SK-N-SH (cell line): ENCODE data around the gene TBXAS1. TPM values are rescaled to one million over a fixed set of nuclear protein-coding genes. Genes with fewer than 3 reads are reported as not detected.

ENCODE experiments used
- CTCF ChIA-PET: fragments of 300-600, 350-600 bp; formaldehyde crosslinking; extraction: SDS; loops from one replicate; lab custom pipeline; 2021; lab: Yijun Ruan, JAX
- POLR2A ChIA-PET: fragments of 350-600 bp; sonication (Branson Sonifier 250); formaldehyde crosslinking; extraction: SDS; loops from one replicate; lab custom pipeline; 2020; ENCODE audit warnings: antibody characterized with exemption, inconsistent platforms; lab: Yijun Ruan, JAX
- DNase-seq: peaks from one replicate; pipeline ENCODE4 v3.0.0; 2012
- H2AFZ ChIP-seq: fragments of 200-600 bp; sonication (generic); 2 replicates; pipeline ENCODE4 v1.8.1; 2016; ENCODE audit warnings: antibody characterized with exemption, mild to moderate bottlenecking, low read depth
- H3F3A ChIP-seq: fragments of 200-600 bp; sonication (generic); replicated peaks from 2 replicates; pipeline ENCODE3; 2016; ENCODE audit warnings: antibody characterized with exemption, mild to moderate bottlenecking; ENCODE audit not compliant: insufficient read depth
- H3K27ac ChIP-seq, 2 experiments: fragments of 200-500 bp in 1 of 2; fragments of 200-600 bp in 1 of 2; sonication (Bioruptor generic) in 1 of 2; sonication (generic), shearing (Covaris generic) in 1 of 2; 2 replicates each; pipeline versions ENCODE4 v1.5.1 to v1.6.1; 2014 to 2016; ENCODE audit warnings: low read depth in 2 of 2, inconsistent platforms in 1 of 2, low read length in 1 of 2, mild to moderate bottlenecking in 1 of 2, mixed read lengths in 1 of 2
- H3K27me3 ChIP-seq: fragments of 200-600 bp; sonication (generic), shearing (Covaris generic); 2 replicates; pipeline ENCODE4 v1.6.1; 2016; ENCODE audit warnings: mixed run types; ENCODE audit not compliant: insufficient read depth
- H3K36me3 ChIP-seq, 2 experiments: fragments of 200-500 bp in 1 of 2; fragments of 200-600 bp in 1 of 2; sonication (Bioruptor generic) in 1 of 2; sonication (generic) in 1 of 2; replicated peaks in 1 of 2; 2 replicates each; pipeline versions ENCODE3 to v1.5.1; 2014 to 2016; ENCODE audit warnings: low read length in 1 of 2, mild to moderate bottlenecking in 1 of 2; ENCODE audit not compliant: insufficient read depth in 2 of 2, control insufficient read depth in 1 of 2
- H3K4me1 ChIP-seq, 2 experiments: fragments of 200-500 bp in 1 of 2; fragments of 200-600 bp in 1 of 2; sonication (Bioruptor generic) in 1 of 2; sonication (generic), shearing (Covaris generic) in 1 of 2; 2 replicates each; pipeline versions ENCODE4 v1.5.1 to v1.6.1; 2014 to 2016; ENCODE audit warnings: low read depth in 1 of 2, low read length in 1 of 2, mixed run types in 1 of 2; ENCODE audit not compliant: insufficient read depth in 2 of 2, control insufficient read depth in 1 of 2
- H3K4me2 ChIP-seq: fragments of 200-600 bp; sonication (generic), shearing (Covaris generic); 2 replicates; pipeline ENCODE4 v1.6.1; 2017; ENCODE audit warnings: mixed run types
- H3K4me3 ChIP-seq, 2 experiments: fragments of 200-500 bp in 1 of 2; fragments of 200-600 bp in 1 of 2; sonication (Bioruptor generic) in 1 of 2; sonication (generic), shearing (Covaris generic) in 1 of 2; 2 replicates each; pipeline versions ENCODE4 v1.5.1 to v1.8.1; 2014 to 2016; ENCODE audit warnings: low read depth in 2 of 2, inconsistent platforms in 1 of 2, low read length in 1 of 2, mild to moderate bottlenecking in 1 of 2, mixed read lengths in 1 of 2, moderate library complexity in 1 of 2
- H3K79me2 ChIP-seq: fragments of 200-600 bp; sonication (generic); 2 replicates; pipeline ENCODE4 v1.8.1; 2017; ENCODE audit warnings: mild to moderate bottlenecking; ENCODE audit not compliant: insufficient read depth
- H3K9ac ChIP-seq: fragments of 200-600 bp; sonication (generic); 2 replicates; pipeline ENCODE4 v1.6.1; 2017; ENCODE audit warnings: mixed run types
- H3K9me2 ChIP-seq: fragments of 200-600 bp; sonication (generic); 2 replicates; pipeline ENCODE4 v1.6.1; 2017; ENCODE audit warnings: mixed run types
- H3K9me3 ChIP-seq: fragments of 200-600 bp; sonication (generic); 2 replicates; pipeline ENCODE4 v1.6.1; 2017; ENCODE audit warnings: mixed run types, mild to moderate bottlenecking, moderate library complexity
- H4K20me1 ChIP-seq: fragments of 200-600 bp; sonication (generic); 2 replicates; pipeline ENCODE4 v1.6.1; 2017; ENCODE audit warnings: mild to moderate bottlenecking, mixed run types; ENCODE audit not compliant: insufficient read depth
- CHD2 ChIP-seq: fragments of 150-350 bp; IDR thresholded peaks from 2 replicates; pipeline ENCODE4 v1.6.1; 2018; ENCODE audit warnings: low read length; ENCODE audit not compliant: partially characterized antibody
- ELF1 ChIP-seq: IDR thresholded peaks from 2 replicates; pipeline ENCODE4 v1.4.0; 2012
- EP300 ChIP-seq, 2 experiments: IDR thresholded peaks; 2 replicates each; pipeline versions ENCODE4 v1.4.0 to v1.6.1; 2012; ENCODE audit warnings: borderline replicate concordance in 1 of 2, low read depth in 1 of 2, low read length in 1 of 2
- EZH2phosphoT487 ChIP-seq: fragments of 200-600 bp; sonication (generic); IDR thresholded peaks from 2 replicates; pipeline ENCODE4 v1.6.1; 2017; ENCODE audit warnings: low read depth, mixed run types, mild to moderate bottlenecking, antibody characterized with exemption, moderate library complexity, borderline replicate concordance
- FOXM1 ChIP-seq: IDR thresholded peaks from 2 replicates; pipeline ENCODE4 v1.4.0; 2012; ENCODE audit warnings: low read depth, mild to moderate bottlenecking
- GABPA ChIP-seq: IDR thresholded peaks from 2 replicates; pipeline ENCODE4 v1.4.0; 2012; ENCODE audit warnings: low read depth, mild to moderate bottlenecking
- GATA2 ChIP-seq: sonication (generic); formaldehyde crosslinking; IDR thresholded peaks from 2 replicates; pipeline ENCODE4 v1.5.0; 2020; ENCODE audit warnings: mild to moderate bottlenecking, missing genetic modification reagents
- JUND ChIP-seq: IDR thresholded peaks from 2 replicates; pipeline ENCODE4 v1.4.0; 2012
- NFIC ChIP-seq: IDR thresholded peaks from 2 replicates; pipeline ENCODE4 v1.4.0; 2012; ENCODE audit warnings: borderline replicate concordance
- POLR2AphosphoS5 ChIP-seq: IDR thresholded peaks from 2 replicates; pipeline ENCODE4 v1.6.1; 2012; ENCODE audit warnings: low read depth, low read length
- RAD21 ChIP-seq: IDR thresholded peaks from 2 replicates; pipeline ENCODE4 v1.6.1; 2012; ENCODE audit warnings: mild to moderate bottlenecking, low read length
- RXRA ChIP-seq: IDR thresholded peaks from 2 replicates; pipeline ENCODE4 v1.4.0; 2012; ENCODE audit warnings: low read depth, mild to moderate bottlenecking, borderline replicate concordance
- TAF1 ChIP-seq: IDR thresholded peaks from 2 replicates; pipeline ENCODE4 v1.6.1; 2012; ENCODE audit warnings: low read depth, mild to moderate bottlenecking, low read length, moderate library complexity, borderline replicate concordance
- WGBS: methylation state at CpG from one replicate; pipeline ENCODE4 v1.1.6; 2017; ENCODE audit warnings: low lambda C conversion rate; 5-methylcytosine and 5-hydroxymethylcytosine counted together
- polyA plus RNA-seq, 3 experiments: library from polyadenylated mRNA; depleted of rRNA; stranded (reverse); fragments of >200 nt; gene quantifications; 2 replicates each; pipeline ENCODE4 v1.2.3, GENCODE V29; 2012
- TF ChIP-seq, protein P1 (sequence below): IDR thresholded peaks from 2 replicates; pipeline ENCODE4 v1.4.0; 2012; ENCODE audit warnings: low read depth
- TF ChIP-seq, protein P2 (sequence below): IDR thresholded peaks from 2 replicates; pipeline ENCODE4 v1.4.0; 2012; ENCODE audit warnings: low read depth, borderline replicate concordance
- TF ChIP-seq, protein P3 (sequence below): fragments of 150-350 bp; IDR thresholded peaks from 2 replicates; pipeline ENCODE4 v1.6.1; 2017; ENCODE audit warnings: antibody characterized with exemption, low read length, low read depth, borderline replicate concordance
- TF ChIP-seq, protein P4 (sequence below): fragments of 150-350 bp; IDR thresholded peaks from 2 replicates; pipeline ENCODE4 v1.6.1; 2016; ENCODE audit warnings: mild to moderate bottlenecking, low read depth, low read length
- TF ChIP-seq, protein P5 (sequence below): IDR thresholded peaks from 2 replicates; pipeline ENCODE4 v1.4.0; 2012; ENCODE audit warnings: low read depth, borderline replicate concordance

Gene TBXAS1
- polyA plus RNA-seq, 1 of the 3 experiments (the other 2 are of a cell fraction) = 4.4 TPM

DNA sequence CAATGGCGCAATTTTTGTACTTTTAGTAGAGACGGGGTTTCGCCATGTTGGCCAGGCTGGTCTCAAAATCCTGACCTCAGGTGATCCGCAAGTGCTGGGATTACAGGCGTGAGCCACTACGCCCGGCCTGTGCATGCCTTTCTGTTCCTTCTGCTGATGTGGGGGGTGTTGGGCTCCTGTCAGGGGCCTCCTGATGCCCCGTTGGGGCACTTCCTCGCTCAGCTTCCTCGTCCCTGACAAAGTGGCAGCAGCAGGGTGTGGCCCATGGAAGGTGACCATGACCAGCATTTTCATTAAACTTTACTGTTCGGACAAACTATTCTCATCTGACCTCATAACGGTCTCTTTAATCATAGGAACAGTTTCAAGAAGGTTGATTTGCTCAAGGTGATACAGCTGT is 69.4 kb downstream of the TBXAS1 start:
- no peak overlapping the region for H3K9ac ChIP-seq
- no peaks in the 10 kb centered on the region for H3K79me2 ChIP-seq
- H3K27me3 ChIP-seq = peaks cover 8% of the 10 kb centered on the region; the same call in 1 of the 2 replicates
- H3K4me3 ChIP-seq = no peak overlapping the region
- no peaks in the 10 kb centered on the region for H4K20me1 ChIP-seq
- H3K9me2 ChIP-seq = no peaks in the 10 kb centered on the region
- TF ChIP-seq EZH2phosphoT487 = no peak
- TF ChIP-seq EP300 (IDR thresholded peaks at IDR 0.05; ENCODE audit: borderline replicate concordance in 1 of 2, low read depth in 1 of 2, low read length in 1 of 2) = no peak
- no peak for TF ChIP-seq FOXM1
- TF ChIP-seq GATA2 = no peak
- TF ChIP-seq POLR2AphosphoS5 = no peak
- TF ChIP-seq, protein P1, sequence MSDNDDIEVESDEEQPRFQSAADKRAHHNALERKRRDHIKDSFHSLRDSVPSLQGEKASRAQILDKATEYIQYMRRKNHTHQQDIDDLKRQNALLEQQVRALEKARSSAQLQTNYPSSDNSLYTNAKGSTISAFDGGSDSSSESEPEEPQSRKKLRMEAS = no peak
- TF ChIP-seq JUND = no peak
- TF ChIP-seq GABPA = no peak
- TF ChIP-seq, protein P2, sequence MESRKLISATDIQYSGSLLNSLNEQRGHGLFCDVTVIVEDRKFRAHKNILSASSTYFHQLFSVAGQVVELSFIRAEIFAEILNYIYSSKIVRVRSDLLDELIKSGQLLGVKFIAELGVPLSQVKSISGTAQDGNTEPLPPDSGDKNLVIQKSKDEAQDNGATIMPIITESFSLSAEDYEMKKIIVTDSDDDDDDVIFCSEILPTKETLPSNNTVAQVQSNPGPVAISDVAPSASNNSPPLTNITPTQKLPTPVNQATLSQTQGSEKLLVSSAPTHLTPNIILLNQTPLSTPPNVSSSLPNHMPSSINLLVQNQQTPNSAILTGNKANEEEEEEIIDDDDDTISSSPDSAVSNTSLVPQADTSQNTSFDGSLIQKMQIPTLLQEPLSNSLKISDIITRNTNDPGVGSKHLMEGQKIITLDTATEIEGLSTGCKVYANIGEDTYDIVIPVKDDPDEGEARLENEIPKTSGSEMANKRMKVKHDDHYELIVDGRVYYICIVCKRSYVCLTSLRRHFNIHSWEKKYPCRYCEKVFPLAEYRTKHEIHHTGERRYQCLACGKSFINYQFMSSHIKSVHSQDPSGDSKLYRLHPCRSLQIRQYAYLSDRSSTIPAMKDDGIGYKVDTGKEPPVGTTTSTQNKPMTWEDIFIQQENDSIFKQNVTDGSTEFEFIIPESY = no peak
- no peak for TF ChIP-seq TAF1
- TF ChIP-seq, protein P3, sequence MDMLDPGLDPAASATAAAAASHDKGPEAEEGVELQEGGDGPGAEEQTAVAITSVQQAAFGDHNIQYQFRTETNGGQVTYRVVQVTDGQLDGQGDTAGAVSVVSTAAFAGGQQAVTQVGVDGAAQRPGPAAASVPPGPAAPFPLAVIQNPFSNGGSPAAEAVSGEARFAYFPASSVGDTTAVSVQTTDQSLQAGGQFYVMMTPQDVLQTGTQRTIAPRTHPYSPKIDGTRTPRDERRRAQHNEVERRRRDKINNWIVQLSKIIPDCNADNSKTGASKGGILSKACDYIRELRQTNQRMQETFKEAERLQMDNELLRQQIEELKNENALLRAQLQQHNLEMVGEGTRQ = no peak
- TF ChIP-seq ELF1 = no peak
- no peak for TF ChIP-seq RAD21
- no peak for TF ChIP-seq RXRA
- TF ChIP-seq, protein P4, sequence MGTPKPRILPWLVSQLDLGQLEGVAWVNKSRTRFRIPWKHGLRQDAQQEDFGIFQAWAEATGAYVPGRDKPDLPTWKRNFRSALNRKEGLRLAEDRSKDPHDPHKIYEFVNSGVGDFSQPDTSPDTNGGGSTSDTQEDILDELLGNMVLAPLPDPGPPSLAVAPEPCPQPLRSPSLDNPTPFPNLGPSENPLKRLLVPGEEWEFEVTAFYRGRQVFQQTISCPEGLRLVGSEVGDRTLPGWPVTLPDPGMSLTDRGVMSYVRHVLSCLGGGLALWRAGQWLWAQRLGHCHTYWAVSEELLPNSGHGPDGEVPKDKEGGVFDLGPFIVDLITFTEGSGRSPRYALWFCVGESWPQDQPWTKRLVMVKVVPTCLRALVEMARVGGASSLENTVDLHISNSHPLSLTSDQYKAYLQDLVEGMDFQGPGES = no peak
- no peak for TF ChIP-seq NFIC
- no peak for TF ChIP-seq CHD2
- TF ChIP-seq, protein P5, sequence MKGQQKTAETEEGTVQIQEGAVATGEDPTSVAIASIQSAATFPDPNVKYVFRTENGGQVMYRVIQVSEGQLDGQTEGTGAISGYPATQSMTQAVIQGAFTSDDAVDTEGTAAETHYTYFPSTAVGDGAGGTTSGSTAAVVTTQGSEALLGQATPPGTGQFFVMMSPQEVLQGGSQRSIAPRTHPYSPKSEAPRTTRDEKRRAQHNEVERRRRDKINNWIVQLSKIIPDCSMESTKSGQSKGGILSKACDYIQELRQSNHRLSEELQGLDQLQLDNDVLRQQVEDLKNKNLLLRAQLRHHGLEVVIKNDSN = no peak
- 0 out of 2 replicates have a peak, but pooled peaks cover 6% of the 10 kb centered on the region for H3K9me3 ChIP-seq
- ChIA-PET CTCF (interaction anchor here (1.2 kb wide), 1 partner anchor 253 kb away, joined by 3 read pairs; no protein-coding TSS in a partner anchor), POLR2A (no interaction called here)
- H3K4me1 ChIP-seq = no peaks in the 10 kb centered on the region
- no peak overlapping the region for H3K27ac ChIP-seq
- DNase-seq = no peak
- H2AFZ ChIP-seq = no peak overlapping the region
- WGBS = 77% methylated on average over 12 of the region's 12 CpGs
- no peak overlapping the region for H3K4me2 ChIP-seq
- H3K36me3 ChIP-seq = no peaks in the 10 kb centered on the region
- H3F3A ChIP-seq = no peaks in the 10 kb centered on the region
